DMS53 (cell line): ENCODE measurements around the gene CYB5R4.
A peak's percentile ranks its signal among the peaks of the same experiment; 100 is the strongest.

ENCODE experiments used
- DNase-seq: peaks from one replicate; lab custom pipeline; 2025; lab: John Stamatoyannopoulos, UW

CYB5R4 gene

GRCh38 chr6:83859410-83860358 is at the start of gene CYB5R4:
CYB5R4 (plus strand) TSS chr6:83859689; CDS start chr6:83859783, 94 bp downstream.
- peak; percentile 94 for DNase-seq

- no peak for DNase-seq
Measured at GRCh38 chr6:83812595-83812994, 46.9 kb upstream of the CYB5R4 start.

GRCh38 chr6:83815631-83816272 is 43.7 kb upstream of the CYB5R4 start:
- peak; percentile 66 for DNase-seq

GRCh38 chr6:83822629-83823169 is 36.8 kb upstream of the CYB5R4 start:
- DNase-seq, result no peak

GRCh38 chr6:83824388-83824801 is 35.1 kb upstream of the CYB5R4 start:
- peak; percentile 42 for DNase-seq

- peak; percentile 30 for DNase-seq
Measured at GRCh38 chr6:83824831-83825230, 34.7 kb upstream of the CYB5R4 start.

- DNase-seq, result no peak
Measured at GRCh38 chr6:83827050-83827449, 32.4 kb upstream of the CYB5R4 start.

- DNase-seq, result peak; percentile 54
Measured at GRCh38 chr6:83838727-83839126, 20.8 kb upstream of the CYB5R4 start.

- no peak for DNase-seq
Measured at GRCh38 chr6:83844170-83844569, 15.3 kb upstream of the CYB5R4 start.

- DNase-seq, result no peak
Measured at GRCh38 chr6:83846291-83846690, 13.2 kb upstream of the CYB5R4 start.

GRCh38 chr6:83847179-83847578 is 12.3 kb upstream of the CYB5R4 start:
- DNase-seq, result no peak

- no peak for DNase-seq
Measured at GRCh38 chr6:83849127-83849526, 10.4 kb upstream of the CYB5R4 start.

- no peak for DNase-seq
Measured at GRCh38 chr6:83849610-83850009, 9.9 kb upstream of the CYB5R4 start.

- DNase-seq, result no peak
Measured at GRCh38 chr6:83852528-83853177, 6.8 kb upstream of the CYB5R4 start.

GRCh38 chr6:83853178-83854000 is 6.1 kb upstream of the CYB5R4 start, which contains the start of gene RIPPLY2:
RIPPLY2 (plus strand) TSS chr6:83853360; CDS start chr6:83853417, 57 bp downstream.
- peak; percentile 87 for DNase-seq

- DNase-seq, result peak; percentile 83
Measured at GRCh38 chr6:83854001-83854501, 5.4 kb upstream of the CYB5R4 start.

GRCh38 chr6:83854766-83855165 is 4.7 kb upstream of the CYB5R4 start:
- no peak for DNase-seq

GRCh38 chr6:83860359-83860755 is 868 bp downstream of the CYB5R4 start:
- no peak for DNase-seq

GRCh38 chr6:83860782-83861495 is 1.4 kb downstream of the CYB5R4 start:
- no peak for DNase-seq

- DNase-seq, result no peak
Measured at GRCh38 chr6:83862776-83863471, 3.4 kb downstream of the CYB5R4 start.
